H9 (cell line): ENCODE measurements around the gene ASH1L. TPM values are rescaled to one million over a fixed set of nuclear protein-coding genes. Genes with fewer than 3 reads are reported as not detected.

Experiments used
- DNase-seq: peaks from one replicate; pipeline ENCODE4 v3.0.0-alpha.2; 2017
- H2AFZ ChIP-seq: one replicate; pipeline ENCODE4 v1.6.1; 2013; ENCODE audit warnings: mild to moderate bottlenecking, low read length, control low read depth, moderate library complexity
- H2AK5ac ChIP-seq: 2 replicates; pipeline ENCODE4 v1.6.1; 2013; ENCODE audit warnings: low read length, control low read depth, mixed read lengths; ENCODE audit not compliant: insufficient read length
- H2BK120ac ChIP-seq: one replicate; pipeline ENCODE4 v1.6.1; 2013; ENCODE audit warnings: low read depth, mild to moderate bottlenecking, low read length, control low read depth, inconsistent platforms; ENCODE audit not compliant: poor library complexity, severe bottlenecking
- H2BK12ac ChIP-seq: 2 replicates; pipeline ENCODE4 v1.6.1; 2013; ENCODE audit warnings: low read length, control low read depth, mixed read lengths, low read depth; ENCODE audit not compliant: insufficient read length
- H2BK15ac ChIP-seq: 2 replicates; pipeline ENCODE4 v1.6.1; 2013; ENCODE audit warnings: low read depth, low read length, control low read depth
- H2BK20ac ChIP-seq: one replicate; pipeline ENCODE4 v1.6.1; 2013; ENCODE audit warnings: low read depth, mild to moderate bottlenecking, low read length, control low read depth, inconsistent platforms; ENCODE audit not compliant: poor library complexity, severe bottlenecking
- H2BK5ac ChIP-seq: 2 replicates; pipeline ENCODE4 v1.6.1; 2013; ENCODE audit warnings: low read length, control low read depth, mixed read lengths; ENCODE audit not compliant: insufficient read length
- H3K14ac ChIP-seq: 2 replicates; pipeline ENCODE4 v1.6.1; 2013; ENCODE audit warnings: low read length, control low read depth; ENCODE audit not compliant: insufficient read depth
- H3K18ac ChIP-seq: 2 replicates; pipeline ENCODE4 v1.6.1; 2013; ENCODE audit warnings: low read depth, mild to moderate bottlenecking, mixed read lengths, low read length, control low read depth; ENCODE audit not compliant: insufficient read length
- H3K23ac ChIP-seq: 2 replicates; pipeline ENCODE4 v1.6.1; 2013; ENCODE audit warnings: low read length, control low read depth, mixed read lengths, low read depth; ENCODE audit not compliant: insufficient read length
- H3K23me2 ChIP-seq: 2 replicates; pipeline ENCODE4 v1.6.1; 2013; ENCODE audit warnings: low read depth, mild to moderate bottlenecking, mixed read lengths, low read length, control low read depth; ENCODE audit not compliant: insufficient read length, poor library complexity, severe bottlenecking
- H3K27ac ChIP-seq: 2 replicates; pipeline ENCODE4 v1.5.1; 2013; ENCODE audit warnings: low read length, control low read depth, mixed read lengths, low read depth; ENCODE audit not compliant: insufficient read length
- H3K27me3 ChIP-seq: 2 replicates; pipeline ENCODE4 v1.6.1; 2013; ENCODE audit warnings: low read length, control low read depth, inconsistent platforms; ENCODE audit not compliant: insufficient read depth
- H3K4ac ChIP-seq: 2 replicates; pipeline ENCODE4 v1.6.1; 2013; ENCODE audit warnings: low read depth, mild to moderate bottlenecking, control low read depth, inconsistent platforms, low read length, moderate library complexity
- H3K4me1 ChIP-seq: 2 replicates; pipeline ENCODE4 v1.6.1; 2013; ENCODE audit warnings: low read length, control low read depth, inconsistent platforms; ENCODE audit not compliant: insufficient read depth
- H3K4me2 ChIP-seq: 2 replicates; pipeline ENCODE4 v1.6.1; 2013; ENCODE audit warnings: low read length, control low read depth, mixed read lengths; ENCODE audit not compliant: insufficient read length, insufficient read depth
- H3K56ac ChIP-seq: 2 replicates; pipeline ENCODE4 v1.6.1; 2013; ENCODE audit warnings: low read depth, mild to moderate bottlenecking, mixed read lengths, low read length, control low read depth; ENCODE audit not compliant: insufficient read length
- H3K79me1 ChIP-seq: 2 replicates; pipeline ENCODE4 v1.6.1; 2013; ENCODE audit warnings: low read depth, mild to moderate bottlenecking, moderate library complexity, low read length, control low read depth, inconsistent platforms; ENCODE audit not compliant: insufficient read depth, poor library complexity, severe bottlenecking
- H3K79me2 ChIP-seq: 2 replicates; pipeline ENCODE4 v1.6.1; 2013; ENCODE audit warnings: low read length, control low read depth, inconsistent platforms; ENCODE audit not compliant: insufficient read depth
- H3K9ac ChIP-seq: 2 replicates; pipeline ENCODE4 v1.6.1; 2013; ENCODE audit warnings: low read length, control low read depth, mixed read lengths; ENCODE audit not compliant: insufficient read length; ENCODE audit errors: extremely low read depth
- H3K9me3 ChIP-seq: one replicate; pipeline ENCODE4 v1.6.1; 2013; ENCODE audit warnings: low read depth, low read length, inconsistent platforms; ENCODE audit not compliant: control insufficient read depth
- H3T11ph ChIP-seq: one replicate; pipeline ENCODE4 v1.6.1; 2013; ENCODE audit warnings: mild to moderate bottlenecking, low read length, control low read depth, inconsistent platforms
- H4K20me1 ChIP-seq: one replicate; pipeline ENCODE4 v1.6.1; 2013; ENCODE audit not compliant: control insufficient read depth, insufficient read length, insufficient read depth
- H4K5ac ChIP-seq: 2 replicates; pipeline ENCODE4 v1.6.1; 2013; ENCODE audit warnings: low read depth, mild to moderate bottlenecking, mixed read lengths, low read length, control low read depth; ENCODE audit not compliant: insufficient read length
- H4K8ac ChIP-seq: replicated peaks from 2 replicates; pipeline ENCODE4 v1.6.1; 2013; ENCODE audit warnings: low read length, control low read depth, mixed read lengths, low read depth; ENCODE audit not compliant: insufficient read length
- H4K91ac ChIP-seq: 2 replicates; pipeline ENCODE4 v1.6.1; 2013; ENCODE audit warnings: low read depth, mild to moderate bottlenecking, moderate library complexity, mixed read lengths, low read length, control low read depth; ENCODE audit not compliant: insufficient read length
- H3K27ac Mint-ChIP-seq, 3 experiments: 2 replicates in 2 of 3; 3 replicates in 1 of 3; pipeline ENCODE4 v1.8.0; 2020 to 2021; ENCODE audit warnings: mixed read lengths in 3 of 3, mild to moderate bottlenecking in 1 of 3, moderate library complexity in 1 of 3
- H3K27me3 Mint-ChIP-seq: 2 replicates; pipeline ENCODE4 v1.8.0; 2021; ENCODE audit warnings: low read depth, mild to moderate bottlenecking, moderate library complexity, mixed read lengths
- H3K36me3 Mint-ChIP-seq, 3 experiments: 2 replicates in 2 of 3; 3 replicates in 1 of 3; pipeline ENCODE4 v1.8.0; 2020 to 2021; ENCODE audit warnings: low read depth in 3 of 3, mixed read lengths in 3 of 3; ENCODE audit not compliant: insufficient read depth in 1 of 3
- H3K4me1 Mint-ChIP-seq, 2 experiments: 2 replicates each; pipeline ENCODE4 v1.8.0; 2020; ENCODE audit warnings: mixed read lengths in 2 of 2
- H3K4me3 Mint-ChIP-seq, 2 experiments: 2 replicates in 1 of 2; 3 replicates in 1 of 2; pipeline ENCODE4 v1.8.0; 2020 to 2021; ENCODE audit warnings: mild to moderate bottlenecking in 2 of 2, mixed read lengths in 2 of 2, moderate library complexity in 1 of 2
- H3K9me3 Mint-ChIP-seq, 2 experiments: 2 replicates in 1 of 2; 3 replicates in 1 of 2; pipeline ENCODE4 v1.8.0; 2020; ENCODE audit warnings: mild to moderate bottlenecking in 2 of 2, mixed read lengths in 2 of 2, moderate library complexity in 1 of 2
- CTCF ChIP-seq: fragments of 200-600 bp; sonication (generic); conservative IDR thresholded peaks from 3 replicates; pipeline ENCODE4 v1.8.0; 2021; ENCODE audit warnings: antibody characterized with exemption, mild to moderate bottlenecking
- WGBS: extraction: QIAGEN DNeasy Blood & Tissue Kit; methylation state at CpG from one replicate; pipeline ENCODE4 v1.1.7; 2013; ENCODE audit warnings: missing lambda C conversion rate, low lambda C conversion rate, mixed read lengths; ENCODE audit not compliant: insufficient read length; ENCODE audit errors: extremely low coverage; 5-methylcytosine and 5-hydroxymethylcytosine counted together
- total RNA-seq: library from RNA; stranded (reverse); gene quantifications from 2 replicates; pipeline ENCODE4 v1.2.1, GENCODE V29; 2021

Gene ASH1L
- total RNA-seq, 1 experiment from 2014 or later = 32.8 TPM

GRCh38 chr1:155609515-155610256 lies 47.1 kb upstream of the ASH1L start, which contains the start of gene MSTO1:
MSTO1 (plus strand) TSS chr1:155610218; CDS start chr1:155610249, 31 bp downstream.
- TF ChIP-seq CTCF = no peak
- H3T11ph ChIP-seq = peak within 1 kb of the TSS; percentile 76

More at GRCh38 chr1:155609515-155610256, 47.1 kb upstream of the ASH1L start, which contains the start of gene MSTO1:
- no CpG with 5 or more reads among the region's 47 CpGs for WGBS
- H3K4me2 ChIP-seq = peak within 1 kb of the TSS; percentile 88
- Mint-ChIP-seq H3K36me3 (peaks cover 17 to 18% (median 18%) of the 10 kb centered on the region in 3 experiments; a peak in 6 of 7 replicates), H3K4me3 (peak within 1 kb of the TSS; percentile 81 to 88), H3K27me3 (no peaks in the 10 kb centered on the region), H3K4me1 (peaks cover 2 to 4% of the 10 kb centered on the region in 2 experiments; a peak in 2 of 4 replicates), H3K27ac (peak within 1 kb of the TSS; percentile 82 to 94 (median 88)), H3K9me3 (no peaks in the 10 kb centered on the region)
- no peaks in the 10 kb centered on the region for H3K79me1 ChIP-seq
- 0 out of 2 replicates have a peak within 1 kb of the TSS, but pooled peaks have one; percentile 13 for H2BK15ac ChIP-seq
- H4K20me1 ChIP-seq = no peaks in the 10 kb centered on the region
- no peak within 1 kb of the TSS for H4K8ac ChIP-seq
- no peak within 1 kb of the TSS for H3K56ac ChIP-seq
- DNase-seq = peak; percentile 97
- H2AK5ac ChIP-seq = no peak within 1 kb of the TSS
- H3K9ac ChIP-seq = peak within 1 kb of the TSS; percentile 44
- peak within 1 kb of the TSS; percentile 74; the same call in 1 of the 2 replicates for H3K14ac ChIP-seq
- H3K27ac ChIP-seq = no peak within 1 kb of the TSS
- no peaks in the 10 kb centered on the region for H3K4me1 ChIP-seq
- no peak within 1 kb of the TSS for H4K91ac ChIP-seq
- no peak within 1 kb of the TSS for H2BK20ac ChIP-seq
- H3K23me2 ChIP-seq = no peaks in the 10 kb centered on the region
- H3K23ac ChIP-seq = no peak within 1 kb of the TSS
- H3K9me3 ChIP-seq = no peaks in the 10 kb centered on the region
- no peaks in the 10 kb centered on the region for H3K27me3 ChIP-seq
- no peak within 1 kb of the TSS for H3K18ac ChIP-seq
- H3K4ac ChIP-seq = no peak within 1 kb of the TSS
- no peaks in the 10 kb centered on the region for H3K79me2 ChIP-seq
- peak within 1 kb of the TSS; percentile 92 for H2AFZ ChIP-seq
- no peak within 1 kb of the TSS for H4K5ac ChIP-seq
- H2BK12ac ChIP-seq = no peak within 1 kb of the TSS
- H2BK120ac ChIP-seq = no peak within 1 kb of the TSS
- no peak within 1 kb of the TSS for H2BK5ac ChIP-seq
